Measurements from ENCODE around the gene CDX1.

The CDX1 gene

DNA sequence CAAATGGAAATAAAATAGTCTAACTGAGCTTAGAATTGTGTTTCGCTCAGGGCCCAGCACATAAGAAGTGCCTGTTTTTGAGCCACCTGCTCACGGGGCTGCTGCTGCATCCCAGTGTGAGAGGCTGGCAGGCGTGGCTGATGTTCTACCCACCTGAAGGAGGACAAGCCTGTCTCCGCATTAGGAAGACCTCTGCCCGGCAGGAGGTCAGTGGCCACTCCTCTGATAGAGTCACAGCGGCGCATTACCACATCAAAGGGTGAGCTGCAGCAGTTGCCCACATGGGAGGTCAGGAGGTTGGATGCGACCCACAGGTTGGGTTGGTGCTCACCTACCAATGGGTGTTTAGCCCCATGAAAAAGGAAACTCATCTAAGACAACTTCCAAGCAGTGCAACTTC lies 19.6 kb downstream of the CDX1 start:
- DNase-seq (ENCODE audit: low read depth) = no peak
- H3K4me3 ChIP-seq (ENCODE audit: low read depth, low read length) = no peak overlapping the region

DNA sequence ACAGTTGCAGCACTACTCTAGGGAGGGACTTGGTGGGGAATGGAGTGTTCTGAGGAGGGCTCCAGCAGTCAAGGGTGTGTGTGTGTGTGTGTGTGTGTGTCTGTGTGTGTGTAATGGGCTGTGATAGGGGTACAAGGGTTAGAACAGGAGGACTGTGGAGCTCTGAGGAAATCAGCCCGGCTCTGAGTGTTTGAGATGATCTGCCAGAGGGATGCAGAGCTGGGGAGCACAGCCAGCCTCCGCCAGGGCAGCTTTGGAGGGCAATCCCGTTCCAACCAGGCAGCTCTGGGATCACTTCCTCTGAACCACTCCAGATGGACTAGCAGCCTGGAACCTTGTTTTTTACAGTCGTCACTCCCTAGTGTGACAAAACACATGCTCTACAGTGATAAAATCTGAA lies 20.3 kb downstream of the CDX1 start:
- TF ChIP-seq, protein P1, sequence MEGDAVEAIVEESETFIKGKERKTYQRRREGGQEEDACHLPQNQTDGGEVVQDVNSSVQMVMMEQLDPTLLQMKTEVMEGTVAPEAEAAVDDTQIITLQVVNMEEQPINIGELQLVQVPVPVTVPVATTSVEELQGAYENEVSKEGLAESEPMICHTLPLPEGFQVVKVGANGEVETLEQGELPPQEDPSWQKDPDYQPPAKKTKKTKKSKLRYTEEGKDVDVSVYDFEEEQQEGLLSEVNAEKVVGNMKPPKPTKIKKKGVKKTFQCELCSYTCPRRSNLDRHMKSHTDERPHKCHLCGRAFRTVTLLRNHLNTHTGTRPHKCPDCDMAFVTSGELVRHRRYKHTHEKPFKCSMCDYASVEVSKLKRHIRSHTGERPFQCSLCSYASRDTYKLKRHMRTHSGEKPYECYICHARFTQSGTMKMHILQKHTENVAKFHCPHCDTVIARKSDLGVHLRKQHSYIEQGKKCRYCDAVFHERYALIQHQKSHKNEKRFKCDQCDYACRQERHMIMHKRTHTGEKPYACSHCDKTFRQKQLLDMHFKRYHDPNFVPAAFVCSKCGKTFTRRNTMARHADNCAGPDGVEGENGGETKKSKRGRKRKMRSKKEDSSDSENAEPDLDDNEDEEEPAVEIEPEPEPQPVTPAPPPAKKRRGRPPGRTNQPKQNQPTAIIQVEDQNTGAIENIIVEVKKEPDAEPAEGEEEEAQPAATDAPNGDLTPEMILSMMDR (IDR thresholded peaks at IDR 0.05; ENCODE audit: insufficient read depth, low read depth, low read length, missing control alignments) = no peak
- DNase-seq (ENCODE audit: low read depth) = no peak
- H3K4me3 ChIP-seq (ENCODE audit: low read depth, low read length) = no peak overlapping the region

More for the DNA sequence above, 19.6 kb downstream of the CDX1 start:
- TF ChIP-seq, protein P1 (IDR thresholded peaks at IDR 0.05; ENCODE audit: insufficient read depth, low read depth, low read length, missing control alignments) = no peak

- TF ChIP-seq, protein P1 (IDR thresholded peaks at IDR 0.05; ENCODE audit: insufficient read depth, low read depth, low read length, missing control alignments) = no peak
- no peak overlapping the region for H3K4me3 ChIP-seq (ENCODE audit: low read depth, low read length)
- no peak for DNase-seq (ENCODE audit: low read depth)
Observed at GRCh38 chr5:150188146-150188842, 21.7 kb downstream of the CDX1 start.

DNA sequence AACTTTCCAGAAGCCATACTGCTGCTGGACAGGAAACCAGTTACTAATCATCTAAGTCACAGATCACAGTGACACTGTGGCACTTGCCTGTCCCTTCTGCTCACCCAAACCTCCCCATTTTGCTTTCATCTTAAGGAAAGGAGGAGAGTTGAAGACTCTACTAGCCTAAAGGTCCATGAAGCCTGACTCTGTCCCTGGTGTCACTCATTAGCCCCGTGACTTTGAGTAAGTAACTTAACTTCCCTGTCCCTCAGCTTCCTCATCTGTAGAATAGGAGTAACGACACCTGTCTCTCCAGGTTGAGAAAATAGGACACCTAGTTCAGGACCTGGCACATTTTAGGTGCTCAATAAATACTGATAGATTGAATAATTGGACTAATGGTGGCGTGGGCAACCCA lies 22.7 kb downstream of the CDX1 start:
- TF ChIP-seq, protein P1 (IDR thresholded peaks at IDR 0.05; ENCODE audit: insufficient read depth, low read depth, low read length, missing control alignments) = no peak
- no peak overlapping the region for H3K4me3 ChIP-seq (ENCODE audit: low read depth, low read length)
- no peak for DNase-seq (ENCODE audit: low read depth)

DNA sequence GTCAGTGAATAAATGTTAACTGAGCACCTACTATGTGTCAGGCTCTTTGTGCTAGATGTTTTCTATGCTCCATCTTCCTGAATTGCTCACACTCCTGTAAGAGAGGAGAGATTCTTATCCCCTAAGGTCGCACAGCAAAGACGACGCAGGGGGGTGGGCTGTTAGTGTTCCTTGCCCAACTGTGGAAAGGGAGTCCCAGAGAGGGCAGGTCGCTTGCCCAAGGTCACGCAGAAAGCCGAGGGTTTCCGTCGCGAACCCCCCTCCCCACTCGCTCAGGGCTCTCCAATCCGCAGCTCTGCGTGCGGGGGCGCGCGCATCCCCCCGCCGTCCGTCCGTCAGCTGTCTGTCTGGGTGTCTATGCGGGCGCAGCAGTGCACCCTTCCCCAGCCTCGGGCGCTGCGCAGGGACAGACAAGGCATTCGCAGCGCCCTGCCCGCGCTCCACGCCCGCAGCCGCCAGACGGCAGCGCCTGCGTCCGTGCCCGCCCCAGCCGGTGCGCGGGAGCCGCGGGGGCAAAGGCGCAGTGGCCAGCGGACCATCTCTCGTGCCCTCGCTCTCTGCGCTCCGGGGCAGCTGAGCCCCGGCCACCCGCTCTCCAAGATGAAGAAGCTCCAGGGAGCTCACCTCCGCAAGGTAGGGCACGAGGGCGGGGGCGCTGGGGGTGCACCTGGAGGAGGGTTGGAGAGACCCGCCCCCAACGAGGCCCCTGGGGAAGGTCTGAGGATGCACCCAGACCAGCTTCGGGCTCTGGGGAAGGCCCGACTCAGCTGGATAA lies 23.3 kb downstream of the CDX1 start, which contains the start of gene SLC6A7:
SLC6A7 (plus strand) TSS at position 335 of the 775 bp plus-strand sequence; CDS start at position 601, 266 bp downstream.
- DNase-seq (ENCODE audit: low read depth) = no peak

GRCh38 chr5:150190503-150190979 lies 24.0 kb downstream of the CDX1 start:
- DNase-seq (ENCODE audit: low read depth) = no peak
- H3K4me3 ChIP-seq (ENCODE audit: low read depth, low read length) = no peak overlapping the region
- TF ChIP-seq, protein P1 (IDR thresholded peaks at IDR 0.05; ENCODE audit: insufficient read depth, low read depth, low read length, missing control alignments) = no peak

More for the DNA sequence above, 23.3 kb downstream of the CDX1 start, which contains the start of gene SLC6A7:
- TF ChIP-seq, protein P1 (IDR thresholded peaks at IDR 0.05; ENCODE audit: insufficient read depth, low read depth, low read length, missing control alignments) = no peak
- H3K4me3 ChIP-seq (ENCODE audit: low read depth, low read length) = no peak within 1 kb of the TSS

All from GM12865 (cell line).